Thymus (tissue), 11 donors: Measurements from ENCODE around the gene LINGO1. TPM values are rescaled to one million over a fixed set of nuclear protein-coding genes. Genes with fewer than 3 reads are reported as not detected.

Source experiments
- DNase-seq, 9 donors: peaks; one replicate each; pipeline ENCODE4 v3.0.0-alpha.2; 2013; ENCODE audit warnings: low spot score in 9 of 9, low read depth in 6 of 9, missing footprints in 1 of 9
- H3K27ac ChIP-seq, 2 donors: one replicate each; pipeline ENCODE4 v1.5.1; 2013; ENCODE audit warnings: control low read depth in 1 of 2, low read depth in 1 of 2, low read length in 1 of 2, mild to moderate bottlenecking in 1 of 2, moderate library complexity in 1 of 2
- H3K27me3 ChIP-seq, 2 donors: one replicate each; pipeline ENCODE4 v1.5.1; 2013; ENCODE audit warnings: low read length in 1 of 2; ENCODE audit not compliant: control insufficient read depth in 2 of 2, insufficient read depth in 1 of 2
- H3K36me3 ChIP-seq, 2 donors: one replicate each; pipeline ENCODE4 v1.5.1; 2013; ENCODE audit warnings: low read length in 1 of 2, mild to moderate bottlenecking in 1 of 2, moderate library complexity in 1 of 2; ENCODE audit not compliant: control insufficient read depth in 2 of 2, insufficient read depth in 2 of 2
- H3K4me1 ChIP-seq, 2 donors: one replicate each; pipeline ENCODE4 v1.5.1; 2013; ENCODE audit warnings: low read length in 2 of 2; ENCODE audit not compliant: control insufficient read depth in 2 of 2, insufficient read depth in 2 of 2
- H3K4me3 ChIP-seq, 2 donors: one replicate each; pipeline ENCODE4 v1.5.1; 2013; ENCODE audit warnings: low read length in 2 of 2, control low read depth in 1 of 2, mild to moderate bottlenecking in 1 of 2
- H3K9me3 ChIP-seq, 2 donors: one replicate each; pipeline ENCODE4 v1.5.1; 2013; ENCODE audit warnings: low read length in 1 of 2, mild to moderate bottlenecking in 1 of 2; ENCODE audit not compliant: control insufficient read depth in 2 of 2, insufficient read depth in 1 of 2
- WGBS: extraction: QIAGEN DNeasy Blood & Tissue Kit; methylation state at CpG from one replicate; pipeline ENCODE4 v1.1.7; 2013; 5-methylcytosine and 5-hydroxymethylcytosine counted together
- polyA plus RNA-seq: library from polyadenylated mRNA; stranded (reverse); fragments of 200-250 nt; gene quantifications from one replicate; pipeline ENCODE4 v1.2.3, GENCODE V29; 2013
- total RNA-seq: library from RNA; stranded (reverse); fragments of 120-200 nt; gene quantifications from one replicate; pipeline ENCODE4 v1.2.4, GENCODE V29; 2013
- donor health status: healthy.

The LINGO1 gene
- total and polyA plus RNA-seq, 2 donors: 0.24 to 0.75 TPM

DNA sequence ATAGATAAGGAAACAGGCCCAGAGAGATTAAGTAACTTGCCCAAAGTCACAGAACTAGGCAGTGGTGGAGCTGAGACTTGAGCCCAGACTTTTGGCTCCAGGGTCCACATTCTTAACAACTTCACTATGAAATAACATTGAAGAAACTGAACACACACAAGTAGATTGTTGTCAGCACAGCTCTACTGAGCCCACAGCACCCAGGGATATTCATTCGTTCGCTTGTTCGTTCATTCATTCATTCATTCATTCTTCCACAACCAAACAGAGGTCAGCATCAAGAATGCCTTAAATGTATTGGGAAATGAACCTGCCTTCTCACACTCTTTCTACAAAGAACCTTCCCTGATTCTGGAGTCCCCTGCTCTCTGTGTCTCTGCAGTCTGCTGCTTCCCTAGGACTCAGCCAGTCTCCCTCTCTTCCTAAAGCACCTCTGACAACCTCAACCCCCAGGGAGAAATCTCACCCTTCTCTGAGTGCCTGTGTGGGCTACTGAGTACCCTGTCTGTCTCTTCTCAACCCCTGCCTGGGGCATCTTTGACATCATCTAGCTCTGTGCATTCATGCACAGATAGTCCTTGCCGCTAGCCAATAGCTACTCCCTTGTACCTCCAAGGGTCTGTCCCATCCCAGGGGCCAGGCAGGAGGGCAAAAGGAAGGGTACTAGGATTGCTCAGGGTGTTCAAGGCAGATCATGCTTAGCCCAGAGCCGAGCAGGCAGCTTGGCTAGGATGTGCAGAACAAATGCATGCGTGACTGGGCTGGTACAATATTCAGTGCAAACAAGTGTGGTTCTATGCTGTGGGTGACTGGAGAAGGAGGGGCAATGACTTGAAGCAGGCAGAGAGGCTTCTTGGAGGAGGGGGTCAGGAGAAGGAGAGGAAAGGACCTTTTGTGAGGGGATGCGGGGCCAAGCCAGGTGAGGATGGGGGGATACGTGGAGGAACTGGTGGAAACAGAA is 3.4 kb downstream of the LINGO1 start:
- H3K27ac ChIP-seq: no peak overlapping the region
- peaks cover 0 to 7% of the 10 kb centered on the region in 2 donors for H3K9me3 ChIP-seq
- DNase-seq: no peak
- no peaks in the 10 kb centered on the region for H3K36me3 ChIP-seq
- 94% methylated on average over 8 of the region's 8 CpGs for WGBS
- H3K27me3 ChIP-seq: peaks cover 47 to 66% of the 10 kb centered on the region in 2 donors
- H3K4me3 ChIP-seq: no peak overlapping the region
- H3K4me1 ChIP-seq: no peaks in the 10 kb centered on the region

GRCh38 chr15:77628010-77628409 is 4.7 kb downstream of the LINGO1 start:
- DNase-seq: no peak
- Histone ChIP-seq H3K36me3 (no peaks in the 10 kb centered on the region), H3K4me1 (no peaks in the 10 kb centered on the region), H3K27me3 (peaks cover 34 to 53% of the 10 kb centered on the region in 2 donors), H3K4me3 (no peak overlapping the region), H3K9me3 (no peaks in the 10 kb centered on the region), H3K27ac (no peak overlapping the region)
- 96% methylated on average over 2 of the region's 2 CpGs for WGBS

DNA sequence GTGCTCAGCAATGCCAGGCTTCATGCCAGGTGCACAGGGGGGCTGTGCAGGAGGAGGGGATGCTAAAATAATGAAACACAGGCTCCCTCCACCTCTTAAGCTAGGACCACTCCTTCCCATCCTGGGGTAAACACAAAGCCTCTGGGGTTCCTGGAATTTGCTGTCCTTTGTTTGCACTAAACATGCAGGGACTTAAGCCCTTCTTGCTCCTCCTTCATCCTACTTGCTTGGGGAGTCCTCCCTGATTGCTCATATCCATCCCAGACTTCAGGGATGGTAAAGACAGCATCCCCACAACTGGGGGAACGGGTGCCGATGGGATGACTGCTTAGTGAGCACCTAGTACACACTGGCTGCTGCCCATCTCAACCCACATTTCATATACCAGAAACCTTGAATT is 5.1 kb downstream of the LINGO1 start:
- WGBS: 94% methylated on average over 2 of the region's 2 CpGs
- Histone ChIP-seq H3K27me3 (peaks cover 30 to 49% of the 10 kb centered on the region in 2 donors), H3K4me3 (no peak overlapping the region), H3K4me1 (no peaks in the 10 kb centered on the region), H3K27ac (no peak overlapping the region), H3K36me3 (no peaks in the 10 kb centered on the region), H3K9me3 (no peaks in the 10 kb centered on the region)
- no peak for DNase-seq

DNA sequence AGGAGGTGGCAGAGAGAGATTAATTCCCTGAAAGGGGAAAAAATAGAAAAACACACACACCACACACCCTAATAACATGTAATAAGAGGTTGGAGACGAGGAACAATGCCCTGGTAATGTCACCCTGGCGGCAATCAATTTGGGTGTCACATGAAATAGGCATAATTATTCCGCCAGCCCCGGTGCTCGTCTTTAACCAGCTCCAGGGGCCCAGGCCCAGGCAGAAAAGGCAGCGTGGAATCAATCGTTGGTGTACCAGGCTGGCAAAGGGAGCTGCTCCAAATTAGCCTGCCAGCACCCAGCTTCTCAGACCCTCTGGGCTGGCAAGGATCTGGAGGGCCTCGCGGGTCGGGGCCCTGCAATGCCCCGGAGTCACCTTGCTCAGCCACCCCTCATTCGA is 5.6 kb downstream of the LINGO1 start:
- no peak for DNase-seq
- H3K27ac ChIP-seq: no peak overlapping the region

GRCh38 chr15:77626002-77626401 is 6.7 kb downstream of the LINGO1 start:
- H3K9me3 ChIP-seq: no peaks in the 10 kb centered on the region

More for the DNA sequence above, 5.6 kb downstream of the LINGO1 start:
- no peaks in the 10 kb centered on the region for H3K4me1 ChIP-seq
- no peaks in the 10 kb centered on the region for H3K36me3 ChIP-seq
- H3K4me3 ChIP-seq: no peak overlapping the region
- no peaks in the 10 kb centered on the region for H3K9me3 ChIP-seq
- H3K27me3 ChIP-seq: peaks cover 26 to 47% of the 10 kb centered on the region in 2 donors
- WGBS: 90% methylated on average over 12 of the region's 12 CpGs

DNA sequence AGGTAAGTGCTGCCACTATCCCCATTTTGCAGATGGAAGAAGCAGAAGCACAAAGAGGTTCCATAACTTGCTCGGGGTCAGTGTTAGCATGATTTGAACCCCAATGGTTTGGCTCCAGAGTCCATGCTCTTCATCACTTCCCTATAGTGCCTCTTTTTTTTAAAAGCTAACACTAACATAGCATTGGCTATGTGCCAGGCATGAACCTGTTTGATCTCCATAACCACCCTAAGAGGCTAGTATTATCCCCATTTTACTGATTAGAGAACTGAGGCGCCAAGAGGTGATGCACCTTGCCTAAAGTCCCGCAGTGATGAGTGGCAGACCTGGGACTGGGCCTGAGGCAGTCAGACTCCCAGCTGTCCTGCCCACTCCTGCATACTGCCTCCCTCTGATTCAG is 7.3 kb downstream of the LINGO1 start:
- Histone ChIP-seq H3K27ac (no peak overlapping the region), H3K4me1 (no peaks in the 10 kb centered on the region), H3K9me3 (no peaks in the 10 kb centered on the region), H3K27me3 (peaks cover 9 to 30% of the 10 kb centered on the region in 2 donors), H3K36me3 (no peaks in the 10 kb centered on the region), H3K4me3 (no peak overlapping the region)
- 97% methylated on average over 3 of the region's 3 CpGs for whole genome bisulfite sequencing
- no peak for DNase-seq

More at GRCh38 chr15:77626002-77626401, 6.7 kb downstream of the LINGO1 start:
- no peak overlapping the region for H3K27ac ChIP-seq
- H3K27me3 ChIP-seq: peaks cover 16 to 36% of the 10 kb centered on the region in 2 donors
- DNase-seq: no peak
- H3K4me3 ChIP-seq: no peak overlapping the region
- no peaks in the 10 kb centered on the region for H3K4me1 ChIP-seq
- no peaks in the 10 kb centered on the region for H3K36me3 ChIP-seq
- WGBS: 85% methylated on average over 3 of the region's 3 CpGs

GRCh38 chr15:77624868-77625267 is 7.8 kb downstream of the LINGO1 start:
- H3K36me3 ChIP-seq: no peaks in the 10 kb centered on the region
- H3K4me3 ChIP-seq: no peak overlapping the region
- H3K27ac ChIP-seq: no peak overlapping the region
- H3K27me3 ChIP-seq: peaks cover 5 to 25% of the 10 kb centered on the region in 2 donors
- 80% methylated on average over 7 of the region's 7 CpGs for WGBS
- H3K4me1 ChIP-seq: no peaks in the 10 kb centered on the region
- no peaks in the 10 kb centered on the region for H3K9me3 ChIP-seq
- no peak for DNase-seq

GRCh38 chr15:77623755-77624524 is 8.8 kb downstream of the LINGO1 start:
- no peak overlapping the region for H3K27ac ChIP-seq
- DNase-seq: no peak
- WGBS: 91% methylated on average over 11 of the region's 11 CpGs
- H3K4me1 ChIP-seq: no peaks in the 10 kb centered on the region
- H3K4me3 ChIP-seq: no peak overlapping the region
- peaks cover 5 to 17% of the 10 kb centered on the region in 2 donors for H3K27me3 ChIP-seq
- no peaks in the 10 kb centered on the region for H3K9me3 ChIP-seq
- no peaks in the 10 kb centered on the region for H3K36me3 ChIP-seq
